SIG-M5 treated with dmso at 0.1 percent for 504 hours (cell line): Measurements from ENCODE around the gene ANXA2.

Source experiments
- DNase-seq: peaks from one replicate; lab custom pipeline; 2025; ENCODE audit not compliant: unreplicated experiment; lab: John Stamatoyannopoulos, UW

The ANXA2 gene

DNA sequence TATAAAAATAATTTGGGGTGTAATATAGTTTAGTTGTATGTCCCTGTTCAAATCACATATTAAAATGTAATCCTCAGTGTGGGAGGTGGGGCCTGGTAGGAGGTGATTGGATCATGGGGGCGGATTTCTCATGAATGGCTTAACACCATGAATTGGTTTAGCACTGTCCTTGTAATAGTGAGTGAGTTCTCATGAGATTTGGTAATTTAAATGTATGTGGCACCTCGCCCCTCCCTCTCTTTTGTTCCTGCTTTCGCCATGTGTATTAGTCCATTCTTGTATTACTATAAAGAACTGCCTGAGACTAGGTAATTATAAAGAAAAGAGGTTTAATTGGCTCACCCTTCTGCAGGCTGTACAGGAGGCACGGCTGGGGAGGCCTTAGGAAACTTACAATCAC, 83.9 kb downstream of the ANXA2 start:
- no peak for DNase-seq

DNA sequence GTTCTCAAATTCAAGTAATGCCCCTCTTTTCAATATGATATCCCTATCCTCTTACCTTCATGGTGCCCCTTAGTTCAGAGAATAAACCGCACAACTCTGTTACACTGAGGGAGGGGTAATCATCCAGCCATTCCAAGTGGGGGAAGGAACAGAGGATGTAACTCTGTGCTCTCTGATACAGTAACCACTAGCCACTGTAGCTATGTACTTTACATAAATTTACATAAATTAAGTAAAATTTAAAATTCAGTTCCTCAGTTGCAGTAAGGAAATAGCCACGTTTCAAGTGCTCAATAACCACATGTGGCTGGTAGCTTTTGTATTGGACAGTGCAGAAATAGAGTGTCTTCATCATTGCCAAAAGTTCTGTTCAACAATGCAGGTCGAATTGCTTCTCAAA, 90.8 kb downstream of the ANXA2 start:
- DNase-seq, result no peak

DNA sequence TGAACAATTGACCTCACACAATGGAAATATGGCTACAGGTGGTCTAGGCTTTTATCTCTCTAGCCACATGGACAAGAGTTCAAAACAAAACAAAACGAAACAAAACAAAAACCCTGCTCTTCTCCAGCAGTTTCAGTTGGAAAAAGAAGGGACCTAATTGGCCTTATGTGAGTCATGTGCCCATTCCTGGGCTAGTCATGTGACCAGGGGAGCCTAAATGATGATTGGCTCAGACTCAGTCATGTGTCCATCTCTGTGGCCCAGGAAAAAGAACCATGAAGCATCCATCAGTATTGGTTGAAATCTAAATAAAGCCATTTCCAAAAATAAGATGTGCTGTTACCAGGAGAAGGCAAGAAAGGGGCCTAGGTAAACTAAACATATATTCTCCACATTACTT, 96.8 kb downstream of the ANXA2 start:
- DNase-seq, result no peak

DNA sequence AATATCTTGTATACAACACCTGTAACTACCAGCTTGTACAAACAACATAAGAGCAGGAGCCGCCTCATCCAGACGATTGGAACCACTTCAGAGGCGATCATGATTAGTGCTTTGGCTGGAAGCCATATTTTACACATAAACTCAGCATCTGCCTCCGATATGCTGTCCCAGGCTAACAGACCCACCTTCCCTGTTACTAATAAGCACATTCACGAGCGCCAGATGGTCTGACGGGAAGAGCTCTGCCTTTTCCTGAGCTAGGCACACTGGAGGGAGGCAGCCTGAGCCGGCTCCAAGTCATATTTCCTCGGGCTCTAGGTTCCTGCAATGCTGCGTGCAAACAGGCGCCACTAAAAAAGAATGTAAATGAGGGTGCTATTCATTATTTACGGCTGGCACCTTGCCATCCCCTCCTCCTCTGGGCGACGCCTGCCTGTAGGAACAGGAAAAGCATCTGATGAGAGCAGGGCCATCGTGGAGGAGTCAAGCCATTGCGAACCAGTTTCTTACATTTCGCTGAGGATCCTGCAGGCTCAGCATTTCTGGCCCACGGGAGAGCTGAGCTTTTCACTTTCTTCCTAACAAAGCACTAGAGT, 98.2 kb downstream of the ANXA2 start:
- DNase-seq, result no peak
